Stomach (tissue), 4 donors: ENCODE results near the gene FAM229A.

Source experiments
- EP300 ChIP-seq: sonication (generic); formaldehyde crosslinking; IDR thresholded peaks from one replicate; pipeline ENCODE4 v1.6.1; 2017; ENCODE audit warnings: antibody characterized with exemption
- POLR2A ChIP-seq, 4 donors: fragments of 450-650 bp; IDR thresholded peaks; one replicate each; pipeline ENCODE4 v1.6.1; 2016; ENCODE audit warnings: antibody characterized with exemption in 4 of 4, control low read depth in 2 of 4, mild to moderate bottlenecking in 1 of 4, moderate library complexity in 1 of 4
- TF ChIP-seq, protein P1 (sequence below), 7 experiments: fragments of 450-650 bp in 4 of 7; fragments of 200-600 bp in 3 of 7; sonication (generic) in 3 of 7; IDR thresholded peaks; one replicate each; pipeline ENCODE4 v1.5.1; 2016 to 2019; ENCODE audit warnings: antibody characterized with exemption in 7 of 7, control low read depth in 2 of 7, mild to moderate bottlenecking in 1 of 7

DNA sequence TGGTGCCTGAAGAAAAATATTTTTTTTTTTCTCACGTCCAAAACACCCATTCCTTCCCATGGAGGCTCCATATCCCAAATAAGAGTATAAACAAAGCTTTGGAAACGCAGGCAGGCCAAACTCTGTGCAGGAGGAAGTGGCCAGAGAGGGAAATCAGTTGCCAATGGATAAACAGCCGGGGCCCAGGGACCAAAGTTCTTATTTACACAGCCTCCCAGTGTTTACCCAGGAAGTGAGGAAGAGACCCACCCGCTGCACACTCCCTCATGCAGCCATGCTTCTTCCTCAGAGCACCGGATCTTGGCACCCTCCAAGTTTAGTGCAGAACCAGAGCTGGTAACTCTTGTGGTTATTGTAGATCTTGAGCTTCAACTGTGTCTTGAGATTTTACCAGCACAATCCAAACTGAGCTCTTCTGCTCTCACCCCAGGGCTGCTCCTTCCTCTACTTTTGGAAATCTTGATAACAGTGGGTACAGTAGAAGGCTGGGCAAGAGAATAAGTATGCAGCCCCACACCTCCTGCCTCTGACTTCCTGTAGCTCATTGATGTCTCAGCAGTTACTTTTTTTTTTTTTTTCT is 40.5 kb downstream of the FAM229A start:
- TF ChIP-seq, protein P1, sequence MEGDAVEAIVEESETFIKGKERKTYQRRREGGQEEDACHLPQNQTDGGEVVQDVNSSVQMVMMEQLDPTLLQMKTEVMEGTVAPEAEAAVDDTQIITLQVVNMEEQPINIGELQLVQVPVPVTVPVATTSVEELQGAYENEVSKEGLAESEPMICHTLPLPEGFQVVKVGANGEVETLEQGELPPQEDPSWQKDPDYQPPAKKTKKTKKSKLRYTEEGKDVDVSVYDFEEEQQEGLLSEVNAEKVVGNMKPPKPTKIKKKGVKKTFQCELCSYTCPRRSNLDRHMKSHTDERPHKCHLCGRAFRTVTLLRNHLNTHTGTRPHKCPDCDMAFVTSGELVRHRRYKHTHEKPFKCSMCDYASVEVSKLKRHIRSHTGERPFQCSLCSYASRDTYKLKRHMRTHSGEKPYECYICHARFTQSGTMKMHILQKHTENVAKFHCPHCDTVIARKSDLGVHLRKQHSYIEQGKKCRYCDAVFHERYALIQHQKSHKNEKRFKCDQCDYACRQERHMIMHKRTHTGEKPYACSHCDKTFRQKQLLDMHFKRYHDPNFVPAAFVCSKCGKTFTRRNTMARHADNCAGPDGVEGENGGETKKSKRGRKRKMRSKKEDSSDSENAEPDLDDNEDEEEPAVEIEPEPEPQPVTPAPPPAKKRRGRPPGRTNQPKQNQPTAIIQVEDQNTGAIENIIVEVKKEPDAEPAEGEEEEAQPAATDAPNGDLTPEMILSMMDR (IDR thresholded peaks at IDR 0.05), result no peak
- TF ChIP-seq POLR2A (IDR thresholded peaks at IDR 0.05) (no peak), EP300 (no peak)
